Transverse colon (tissue), 4 donors: ENCODE results near the gene C2CD4B.

Source experiments
- EP300 ChIP-seq: sonication (generic); formaldehyde crosslinking; IDR thresholded peaks from one replicate; pipeline ENCODE4 v1.6.1; 2017; ENCODE audit warnings: antibody characterized with exemption, low read depth
- POLR2A ChIP-seq: fragments of 450-650 bp; IDR thresholded peaks from one replicate; pipeline ENCODE4 v1.6.1; 2016; ENCODE audit warnings: antibody characterized with exemption, mild to moderate bottlenecking, moderate library complexity
- POLR2AphosphoS5 ChIP-seq, 3 donors: sonication (generic); formaldehyde crosslinking; IDR thresholded peaks; one replicate each; pipeline ENCODE4 v1.6.1; 2016; ENCODE audit warnings: antibody characterized with exemption in 3 of 3
- TF ChIP-seq, protein P1 (sequence below), 5 experiments: fragments of 200-600 bp in 3 of 5; fragments of 450-650 bp in 2 of 5; sonication (generic) in 3 of 5; IDR thresholded peaks; 1 replicate in 2 of 5; 2 replicates in 3 of 5; pipeline ENCODE4 v1.5.1; 2016 to 2017; ENCODE audit warnings: antibody characterized with exemption in 5 of 5, inconsistent platforms in 3 of 5, mild to moderate bottlenecking in 2 of 5, moderate library complexity in 1 of 5

DNA sequence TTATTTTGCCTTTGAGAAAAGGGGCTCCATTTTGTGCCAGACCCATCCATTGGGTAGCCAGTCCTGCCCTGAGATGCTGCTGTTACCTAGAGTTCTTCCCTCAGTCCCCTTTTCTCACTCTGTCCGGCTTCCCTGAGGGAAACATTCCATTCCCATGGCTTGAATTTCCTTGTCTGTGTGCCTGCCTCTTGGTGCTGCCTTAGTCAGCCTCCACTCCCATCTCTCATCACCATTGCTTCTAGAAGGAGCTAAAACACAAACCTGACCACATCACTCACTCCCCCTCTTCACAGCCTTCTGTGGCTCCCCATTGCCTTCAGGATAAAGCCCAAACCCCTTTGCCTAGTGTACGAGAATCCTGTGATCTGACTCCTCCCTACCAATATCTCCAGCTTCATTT is 25.2 kb upstream of the C2CD4B start:
- TF ChIP-seq, protein P1, sequence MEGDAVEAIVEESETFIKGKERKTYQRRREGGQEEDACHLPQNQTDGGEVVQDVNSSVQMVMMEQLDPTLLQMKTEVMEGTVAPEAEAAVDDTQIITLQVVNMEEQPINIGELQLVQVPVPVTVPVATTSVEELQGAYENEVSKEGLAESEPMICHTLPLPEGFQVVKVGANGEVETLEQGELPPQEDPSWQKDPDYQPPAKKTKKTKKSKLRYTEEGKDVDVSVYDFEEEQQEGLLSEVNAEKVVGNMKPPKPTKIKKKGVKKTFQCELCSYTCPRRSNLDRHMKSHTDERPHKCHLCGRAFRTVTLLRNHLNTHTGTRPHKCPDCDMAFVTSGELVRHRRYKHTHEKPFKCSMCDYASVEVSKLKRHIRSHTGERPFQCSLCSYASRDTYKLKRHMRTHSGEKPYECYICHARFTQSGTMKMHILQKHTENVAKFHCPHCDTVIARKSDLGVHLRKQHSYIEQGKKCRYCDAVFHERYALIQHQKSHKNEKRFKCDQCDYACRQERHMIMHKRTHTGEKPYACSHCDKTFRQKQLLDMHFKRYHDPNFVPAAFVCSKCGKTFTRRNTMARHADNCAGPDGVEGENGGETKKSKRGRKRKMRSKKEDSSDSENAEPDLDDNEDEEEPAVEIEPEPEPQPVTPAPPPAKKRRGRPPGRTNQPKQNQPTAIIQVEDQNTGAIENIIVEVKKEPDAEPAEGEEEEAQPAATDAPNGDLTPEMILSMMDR (IDR thresholded peaks at IDR 0.05), result no peak
- TF ChIP-seq POLR2AphosphoS5 (IDR thresholded peaks at IDR 0.05), result no peak
- TF ChIP-seq EP300, result no peak
- no peak for TF ChIP-seq POLR2A
